H1 (cell line): ENCODE measurements around the gene GCK.

ENCODE experiments used
- CBX8 ChIP-seq: fragments of 300-800, 300-1000 bp; sonication (generic); IDR thresholded peaks from 2 replicates; pipeline ENCODE4 v1.7.1; 2016; ENCODE audit warnings: low read depth, low read length, borderline replicate concordance
- CTBP2 ChIP-seq: IDR thresholded peaks from 2 replicates; pipeline ENCODE4 v1.7.0; 2011; ENCODE audit warnings: borderline replicate concordance, mild to moderate bottlenecking, moderate library complexity, mixed read lengths, low read length; ENCODE audit not compliant: insufficient read depth, insufficient read length
- EGR1 ChIP-seq: IDR thresholded peaks from 2 replicates; pipeline ENCODE4 v1.6.1; 2011; ENCODE audit warnings: low read depth, low read length, borderline replicate concordance
- POLR2A ChIP-seq, 2 experiments: IDR thresholded peaks; 1 replicate in 1 of 2; 2 replicates in 1 of 2; pipeline ENCODE4 v1.6.1; 2011; ENCODE audit warnings: low read depth in 2 of 2, low read length in 2 of 2, mild to moderate bottlenecking in 2 of 2; ENCODE audit errors: control extremely low read depth in 1 of 2
- POLR2AphosphoS5 ChIP-seq: IDR thresholded peaks from 2 replicates; pipeline ENCODE4 v1.6.1; 2011; ENCODE audit warnings: low read depth, low read length
- SIRT6 ChIP-seq: IDR thresholded peaks from one replicate; pipeline ENCODE4 v1.7.1; 2012; ENCODE audit warnings: low read length, inconsistent platforms
- SIX5 ChIP-seq: IDR thresholded peaks from 2 replicates; pipeline ENCODE4 v1.6.1; 2011; ENCODE audit warnings: mild to moderate bottlenecking, low read depth, low read length
- SRF ChIP-seq: IDR thresholded peaks from 2 replicates; pipeline ENCODE4 v1.6.1; 2011; ENCODE audit warnings: mild to moderate bottlenecking, low read depth, low read length, moderate library complexity
- SUZ12 ChIP-seq: fragments of 200-600 bp; sonication (generic); IDR thresholded peaks from 2 replicates; pipeline ENCODE4 v1.6.1; 2012; ENCODE audit warnings: mild to moderate bottlenecking, inconsistent platforms, low read length, moderate library complexity, mixed read lengths
- TF ChIP-seq, protein P1 (sequence below), 3 experiments: IDR thresholded peaks; 1 replicate in 2 of 3; 2 replicates in 1 of 3; pipeline versions ENCODE4 v1.5.1 to v1.6.1; 2011; ENCODE audit warnings: low read length in 3 of 3, mild to moderate bottlenecking in 3 of 3, inconsistent platforms in 2 of 3, low read depth in 1 of 3, moderate library complexity in 1 of 3; ENCODE audit not compliant: insufficient read depth in 1 of 3; ENCODE audit errors: control extremely low read depth in 1 of 3
- TF ChIP-seq, protein P2 (sequence below): IDR thresholded peaks from 2 replicates; pipeline ENCODE4 v1.6.1; 2011; ENCODE audit warnings: low read depth, mild to moderate bottlenecking, low read length; ENCODE audit not compliant: insufficient read depth
- TF ChIP-seq, protein P3 (sequence below): IDR thresholded peaks from 2 replicates; pipeline ENCODE4 v1.6.1; 2011; ENCODE audit warnings: low read length, improper control_type of control experiment

DNA sequence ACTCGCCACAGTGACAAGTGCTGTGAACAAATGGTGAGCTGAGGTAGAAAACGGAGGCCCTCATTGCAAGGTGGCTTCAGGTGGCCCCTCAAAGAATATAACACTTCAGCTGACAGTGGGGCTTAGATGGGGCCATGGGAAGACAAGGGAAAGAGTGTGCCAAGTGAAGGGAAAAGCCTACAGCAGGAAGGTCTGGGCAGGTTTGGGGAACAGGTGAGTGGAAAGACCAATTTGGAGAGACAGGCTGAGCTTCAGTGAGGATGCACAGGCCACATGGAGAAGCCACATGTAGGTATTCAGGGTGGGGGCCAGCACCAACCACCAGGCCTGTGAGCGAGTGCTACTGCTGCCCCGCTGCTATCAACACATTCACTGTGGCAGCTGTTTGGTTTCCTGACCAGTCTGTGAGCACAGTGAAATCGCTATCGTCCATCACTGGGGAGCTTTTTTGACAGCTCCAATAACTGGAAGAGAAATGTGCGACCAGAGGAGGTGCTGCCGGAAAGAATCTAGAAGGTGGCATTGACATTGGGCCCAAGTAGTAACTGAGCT, 69.3 kb downstream of the GCK start:
- TF ChIP-seq POLR2A (IDR thresholded peaks at IDR 0.05; ENCODE audit: control extremely low read depth in 1 of 2, low read depth in 2 of 2, low read length in 2 of 2): no peak
- no peak for TF ChIP-seq POLR2AphosphoS5
- no peak for TF ChIP-seq EGR1
- no peak for TF ChIP-seq SIX5
- TF ChIP-seq, protein P1, sequence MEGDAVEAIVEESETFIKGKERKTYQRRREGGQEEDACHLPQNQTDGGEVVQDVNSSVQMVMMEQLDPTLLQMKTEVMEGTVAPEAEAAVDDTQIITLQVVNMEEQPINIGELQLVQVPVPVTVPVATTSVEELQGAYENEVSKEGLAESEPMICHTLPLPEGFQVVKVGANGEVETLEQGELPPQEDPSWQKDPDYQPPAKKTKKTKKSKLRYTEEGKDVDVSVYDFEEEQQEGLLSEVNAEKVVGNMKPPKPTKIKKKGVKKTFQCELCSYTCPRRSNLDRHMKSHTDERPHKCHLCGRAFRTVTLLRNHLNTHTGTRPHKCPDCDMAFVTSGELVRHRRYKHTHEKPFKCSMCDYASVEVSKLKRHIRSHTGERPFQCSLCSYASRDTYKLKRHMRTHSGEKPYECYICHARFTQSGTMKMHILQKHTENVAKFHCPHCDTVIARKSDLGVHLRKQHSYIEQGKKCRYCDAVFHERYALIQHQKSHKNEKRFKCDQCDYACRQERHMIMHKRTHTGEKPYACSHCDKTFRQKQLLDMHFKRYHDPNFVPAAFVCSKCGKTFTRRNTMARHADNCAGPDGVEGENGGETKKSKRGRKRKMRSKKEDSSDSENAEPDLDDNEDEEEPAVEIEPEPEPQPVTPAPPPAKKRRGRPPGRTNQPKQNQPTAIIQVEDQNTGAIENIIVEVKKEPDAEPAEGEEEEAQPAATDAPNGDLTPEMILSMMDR (IDR thresholded peaks at IDR 0.05; ENCODE audit: control extremely low read depth in 1 of 3, insufficient read depth in 1 of 3, low read depth in 1 of 3, low read length in 3 of 3): no peak
- no peak for TF ChIP-seq CBX8
- TF ChIP-seq SUZ12: no peak
- TF ChIP-seq SIRT6: no peak
- TF ChIP-seq, protein P2, sequence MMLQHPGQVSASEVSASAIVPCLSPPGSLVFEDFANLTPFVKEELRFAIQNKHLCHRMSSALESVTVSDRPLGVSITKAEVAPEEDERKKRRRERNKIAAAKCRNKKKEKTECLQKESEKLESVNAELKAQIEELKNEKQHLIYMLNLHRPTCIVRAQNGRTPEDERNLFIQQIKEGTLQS: no peak
- TF ChIP-seq, protein P3, sequence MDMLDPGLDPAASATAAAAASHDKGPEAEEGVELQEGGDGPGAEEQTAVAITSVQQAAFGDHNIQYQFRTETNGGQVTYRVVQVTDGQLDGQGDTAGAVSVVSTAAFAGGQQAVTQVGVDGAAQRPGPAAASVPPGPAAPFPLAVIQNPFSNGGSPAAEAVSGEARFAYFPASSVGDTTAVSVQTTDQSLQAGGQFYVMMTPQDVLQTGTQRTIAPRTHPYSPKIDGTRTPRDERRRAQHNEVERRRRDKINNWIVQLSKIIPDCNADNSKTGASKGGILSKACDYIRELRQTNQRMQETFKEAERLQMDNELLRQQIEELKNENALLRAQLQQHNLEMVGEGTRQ: no peak
- TF ChIP-seq SRF: no peak
- no peak for TF ChIP-seq CTBP2
